GM12878 (cell line): ENCODE data around the gene CORO2B. TPM values are rescaled to one million over a fixed set of nuclear protein-coding genes. Genes with fewer than 3 reads are reported as not detected.

Source experiments
- ATAC-seq: fragments of 200-7000 bp; cut with Tn5 transposase; 3 replicates; pipeline ENCODE4 v1.9.1; 2020; ENCODE audit warnings: mild to moderate bottlenecking, moderate library complexity
- BruUV-seq: library from RNA; stranded (reverse); fragments of 400-500 nt; replicated peaks from 2 replicates; lab custom pipeline; 2021; lab: Mats Ljungman, UMichigan
- CTCF ChIA-PET: fragments of 300-600 bp; sonication (Branson Sonifier 250); formaldehyde crosslinking; extraction: SDS; loops from one replicate; lab custom pipeline; 2021; ENCODE audit warnings: inconsistent platforms; lab: Yijun Ruan, JAX
- POLR2A ChIA-PET: fragments of 350-600 bp; formaldehyde crosslinking; extraction: SDS; loops from one replicate; lab custom pipeline; 2021; ENCODE audit warnings: inconsistent platforms; lab: Charles Lee
- RAD21 ChIA-PET: fragments of 300-600 bp; sonication (Branson Sonifier 250); formaldehyde crosslinking; loops from one replicate; lab custom pipeline; 2023; ENCODE audit warnings: antibody characterized with exemption; ENCODE audit not compliant: unreplicated experiment; lab: Charles Lee
- SMC1A ChIA-PET: fragments of 300-600 bp; sonication (Branson Sonifier 250); formaldehyde crosslinking; loops from one replicate; lab custom pipeline; 2023; ENCODE audit not compliant: unreplicated experiment, uncharacterized antibody; lab: Charles Lee
- DNase-seq: peaks from one replicate; pipeline ENCODE4 v3.0.0-alpha.2; 2011; ENCODE audit warnings: low read depth, low spot score
- FAIRE-seq: peaks from 3 replicates; lab custom pipeline; 2011; peaks lifted over from hg19 to GRCh38; lab: Jason Lieb, UNC
- H2AFZ ChIP-seq: 2 replicates; pipeline ENCODE4 v1.6.0; 2011; ENCODE audit warnings: low read depth, low read length, control low read depth; ENCODE audit not compliant: control insufficient read depth
- H3K27ac ChIP-seq: 2 replicates; pipeline ENCODE4 v1.5.1; 2011; ENCODE audit warnings: control low read depth; ENCODE audit not compliant: control insufficient read depth, insufficient read depth
- H3K27me3 ChIP-seq, 2 experiments: replicated peaks in 1 of 2; 2 replicates each; pipeline versions ENCODE4 v1.6.0 to v1.6.1; 2011; ENCODE audit warnings: low read length in 1 of 2; ENCODE audit not compliant: control insufficient read depth in 2 of 2, insufficient read depth in 2 of 2
- H3K36me3 ChIP-seq, 2 experiments: 2 replicates each; pipeline ENCODE4 v1.5.1; 2011; ENCODE audit warnings: low read length in 1 of 2; ENCODE audit not compliant: control insufficient read depth in 2 of 2, insufficient read depth in 2 of 2
- H3K4me1 ChIP-seq: 2 replicates; pipeline ENCODE4 v1.6.1; 2011; ENCODE audit warnings: mild to moderate bottlenecking, low read length, moderate library complexity, mixed read lengths; ENCODE audit not compliant: control insufficient read depth, insufficient read depth
- H3K4me2 ChIP-seq: 2 replicates; pipeline ENCODE4 v1.6.0; 2011; ENCODE audit warnings: control low read depth; ENCODE audit not compliant: control insufficient read depth, insufficient read depth
- H3K4me3 ChIP-seq: fragments of 200-600 bp; sonication (generic); 2 replicates; pipeline ENCODE4 v1.5.1; 2016
- H3K79me2 ChIP-seq: 2 replicates; pipeline ENCODE4 v1.6.0; 2011; ENCODE audit warnings: low read length; ENCODE audit not compliant: control insufficient read depth, insufficient read depth
- H3K9ac ChIP-seq: 2 replicates; pipeline ENCODE4 v1.8.0; 2011; ENCODE audit warnings: low read length, control low read depth, mixed read lengths; ENCODE audit not compliant: control insufficient read depth, insufficient read depth
- H3K9me3 ChIP-seq: replicated peaks from 3 replicates; pipeline ENCODE4 v1.5.1; 2011; ENCODE audit warnings: mild to moderate bottlenecking, low read length; ENCODE audit not compliant: control insufficient read depth, insufficient read depth
- H4K20me1 ChIP-seq: 2 replicates; pipeline ENCODE4 v1.6.0; 2011; ENCODE audit not compliant: control insufficient read depth, insufficient read depth
- CBX3 ChIP-seq: fragments of 200-600 bp; sonication (generic); IDR thresholded peaks from 2 replicates; pipeline ENCODE4 v1.6.1; 2016; ENCODE audit warnings: low read depth, borderline replicate concordance
- CEBPZ ChIP-seq: fragments of 150-350 bp; IDR thresholded peaks from 2 replicates; pipeline ENCODE4 v1.6.1; 2016; ENCODE audit warnings: low read depth, low read length
- EP300 ChIP-seq, 2 experiments: fragments of 150-350 bp in 1 of 2; IDR thresholded peaks; 2 replicates each; pipeline ENCODE4 v1.6.1; 2011 to 2012; ENCODE audit warnings: low read depth in 2 of 2, low read length in 2 of 2, borderline replicate concordance in 1 of 2, improper control_type of control experiment in 1 of 2, inconsistent platforms in 1 of 2; ENCODE audit not compliant: control insufficient read depth in 1 of 2
- FOXK2 ChIP-seq: fragments of 450-650 bp; IDR thresholded peaks from 2 replicates; pipeline ENCODE4 v1.6.1; 2017; ENCODE audit warnings: mild to moderate bottlenecking, moderate library complexity
- HDAC6 ChIP-seq: fragments of 200-600 bp; sonication (generic); IDR thresholded peaks from one replicate; pipeline ENCODE4 v1.8.0; 2017; ENCODE audit warnings: antibody characterized with exemption; ENCODE audit not compliant: unreplicated experiment
- IRF4 ChIP-seq: IDR thresholded peaks from 2 replicates; pipeline ENCODE4 v1.6.1; 2011; ENCODE audit warnings: low read depth, low read length
- MTA2 ChIP-seq: fragments of 450-650 bp; IDR thresholded peaks from 2 replicates; pipeline ENCODE4 v1.6.1; 2016; ENCODE audit warnings: low read depth, mild to moderate bottlenecking, moderate library complexity
- NR2C1 ChIP-seq: fragments of 450-650 bp; IDR thresholded peaks from 2 replicates; pipeline ENCODE4 v1.6.1; 2017; ENCODE audit warnings: antibody characterized with exemption, mild to moderate bottlenecking, moderate library complexity
- USF1 ChIP-seq: IDR thresholded peaks from 2 replicates; pipeline ENCODE4 v1.6.1; 2011; ENCODE audit warnings: borderline replicate concordance, low read depth, mild to moderate bottlenecking, moderate library complexity, mixed read lengths, low read length; ENCODE audit not compliant: insufficient read depth; ENCODE audit errors: extremely low read length
- ZNF622 ChIP-seq: fragments of 450-650 bp; IDR thresholded peaks from 2 replicates; pipeline ENCODE4 v1.6.1; 2017; ENCODE audit warnings: mild to moderate bottlenecking, inconsistent platforms
- WGBS: methylation state at CpG from one replicate; pipeline ENCODE4 v1.1.6; 2016; ENCODE audit warnings: low lambda C conversion rate; ENCODE audit not compliant: insufficient replicate concordance, insufficient coverage; ENCODE audit errors: missing lambda C conversion rate; 5-methylcytosine and 5-hydroxymethylcytosine counted together
- in situ Hi-C: fragments of 300-500 bp; cut with MboI; formaldehyde crosslinking; loops from 9 replicates; pipeline ENCODE4 v1.14.3; 2018; ENCODE audit warnings: mixed read lengths
- intact Hi-C: fragments of 100-400 bp; cut with micrococcal nuclease; formaldehyde crosslinking; loops from one replicate; pipeline ENCODE4 v1.14.2; 2022; ENCODE audit not compliant: unreplicated experiment
- polyA plus RNA-seq, 11 experiments: library from polyadenylated mRNA; depleted of rRNA in 4 of 11; unstranded in 6 of 11; stranded (reverse) in 5 of 11; fragments of >200 nt; fragmentation: Nextera tagmentation in 4 of 11; fragmentation: Illumina TruSeq in 1 of 11; extraction: Ambion mirVana in 4 of 11; extraction: Trizol in 1 of 11; gene quantifications; 1 replicate in 1 of 11; 2 replicates in 10 of 11; pipeline versions ENCODE4 v1.2.1 to v1.2.3, GENCODE V29; 2011 to 2016; ENCODE audit warnings: inconsistent platforms in 2 of 11, missing spikeins in 2 of 11, low read depth in 1 of 11
- total RNA-seq, 4 experiments: library from RNA; depleted of rRNA in 3 of 4; stranded (reverse); fragments of >200 nt in 3 of 4; fragmentation: Illumina TruSeq in 1 of 4; extraction: Trizol in 1 of 4; gene quantifications; 2 replicates each; pipeline versions ENCODE4 v1.2.1 to v1.2.3, GENCODE V29; 2013 to 2021
- TF ChIP-seq, protein P1 (sequence below): IDR thresholded peaks from 2 replicates; pipeline ENCODE4 v1.6.1; 2011; ENCODE audit warnings: borderline replicate concordance, low read depth, mild to moderate bottlenecking, moderate library complexity, low read length; ENCODE audit not compliant: insufficient read depth, poor library complexity, severe bottlenecking
- TF ChIP-seq, protein P2 (sequence below): fragments of 150-350 bp; IDR thresholded peaks from 2 replicates; pipeline ENCODE4 v1.6.1; 2014; ENCODE audit warnings: mild to moderate bottlenecking, low read depth, low read length
- TF ChIP-seq, protein P3 (sequence below): fragments of 450-650 bp; IDR thresholded peaks from 2 replicates; pipeline ENCODE4 v1.6.1; 2017; ENCODE audit warnings: low read depth, mild to moderate bottlenecking, moderate library complexity

CORO2B gene
- total and polyA plus RNA-seq, 10 of the 15 experiments (the other 5 are each of a cell fraction or from before 2014, with no cell fraction given), result 0.05 to 0.73 (median 0.13) TPM; not detected in 4

GRCh38 chr15:68574046-68574445 lies 4.7 kb upstream of the CORO2B start:
- CTCF ChIA-PET, result no interaction called here
- intact Hi-C loops (no loop called here), in situ Hi-C loops (no loop called here)
- ATAC-seq, result no peak
- TF ChIP-seq MTA2 (no peak), IRF4 (no peak), HDAC6 (no peak), FOXK2 (no peak), CBX3 (no peak), USF1 (no peak), EP300 (IDR thresholded peaks at IDR 0.05; ENCODE audit: borderline replicate concordance in 1 of 2, control insufficient read depth in 1 of 2, low read depth in 2 of 2, low read length in 2 of 2) (no peak), NR2C1 (no peak), ZNF622 (no peak), CEBPZ (no peak)
- TF ChIP-seq, protein P1, sequence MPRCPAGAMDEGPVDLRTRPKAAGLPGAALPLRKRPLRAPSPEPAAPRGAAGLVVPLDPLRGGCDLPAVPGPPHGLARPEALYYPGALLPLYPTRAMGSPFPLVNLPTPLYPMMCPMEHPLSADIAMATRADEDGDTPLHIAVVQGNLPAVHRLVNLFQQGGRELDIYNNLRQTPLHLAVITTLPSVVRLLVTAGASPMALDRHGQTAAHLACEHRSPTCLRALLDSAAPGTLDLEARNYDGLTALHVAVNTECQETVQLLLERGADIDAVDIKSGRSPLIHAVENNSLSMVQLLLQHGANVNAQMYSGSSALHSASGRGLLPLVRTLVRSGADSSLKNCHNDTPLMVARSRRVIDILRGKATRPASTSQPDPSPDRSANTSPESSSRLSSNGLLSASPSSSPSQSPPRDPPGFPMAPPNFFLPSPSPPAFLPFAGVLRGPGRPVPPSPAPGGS, result no peak
- TF ChIP-seq, protein P2, sequence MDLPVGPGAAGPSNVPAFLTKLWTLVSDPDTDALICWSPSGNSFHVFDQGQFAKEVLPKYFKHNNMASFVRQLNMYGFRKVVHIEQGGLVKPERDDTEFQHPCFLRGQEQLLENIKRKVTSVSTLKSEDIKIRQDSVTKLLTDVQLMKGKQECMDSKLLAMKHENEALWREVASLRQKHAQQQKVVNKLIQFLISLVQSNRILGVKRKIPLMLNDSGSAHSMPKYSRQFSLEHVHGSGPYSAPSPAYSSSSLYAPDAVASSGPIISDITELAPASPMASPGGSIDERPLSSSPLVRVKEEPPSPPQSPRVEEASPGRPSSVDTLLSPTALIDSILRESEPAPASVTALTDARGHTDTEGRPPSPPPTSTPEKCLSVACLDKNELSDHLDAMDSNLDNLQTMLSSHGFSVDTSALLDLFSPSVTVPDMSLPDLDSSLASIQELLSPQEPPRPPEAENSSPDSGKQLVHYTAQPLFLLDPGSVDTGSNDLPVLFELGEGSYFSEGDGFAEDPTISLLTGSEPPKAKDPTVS, result no peak
- TF ChIP-seq, protein P3, sequence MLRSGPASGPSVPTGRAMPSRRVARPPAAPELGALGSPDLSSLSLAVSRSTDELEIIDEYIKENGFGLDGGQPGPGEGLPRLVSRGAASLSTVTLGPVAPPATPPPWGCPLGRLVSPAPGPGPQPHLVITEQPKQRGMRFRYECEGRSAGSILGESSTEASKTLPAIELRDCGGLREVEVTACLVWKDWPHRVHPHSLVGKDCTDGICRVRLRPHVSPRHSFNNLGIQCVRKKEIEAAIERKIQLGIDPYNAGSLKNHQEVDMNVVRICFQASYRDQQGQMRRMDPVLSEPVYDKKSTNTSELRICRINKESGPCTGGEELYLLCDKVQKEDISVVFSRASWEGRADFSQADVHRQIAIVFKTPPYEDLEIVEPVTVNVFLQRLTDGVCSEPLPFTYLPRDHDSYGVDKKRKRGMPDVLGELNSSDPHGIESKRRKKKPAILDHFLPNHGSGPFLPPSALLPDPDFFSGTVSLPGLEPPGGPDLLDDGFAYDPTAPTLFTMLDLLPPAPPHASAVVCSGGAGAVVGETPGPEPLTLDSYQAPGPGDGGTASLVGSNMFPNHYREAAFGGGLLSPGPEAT, result no peak
- H3K9ac ChIP-seq, result no peak overlapping the region
- SMC1A ChIA-PET, result no interaction called here
- H3K27ac ChIP-seq, result no peak overlapping the region
- no peaks in the 10 kb centered on the region for H3K36me3 ChIP-seq
- 11% methylated on average over 4 of the region's 4 CpGs for WGBS
- H3K79me2 ChIP-seq, result no peaks in the 10 kb centered on the region
- no peak for DNase-seq
- H3K9me3 ChIP-seq, result no peaks in the 10 kb centered on the region
- no peak for FAIRE-seq
- RAD21 ChIA-PET, result no interaction called here
- H3K4me2 ChIP-seq, result no peak overlapping the region
- POLR2A ChIA-PET, result no interaction called here
- H3K4me3 ChIP-seq, result no peak overlapping the region
- H2AFZ ChIP-seq, result no peak overlapping the region
- no peaks in the 10 kb centered on the region for H3K4me1 ChIP-seq
- peaks cover 12 to 26% of the 10 kb centered on the region in 2 experiments for H3K27me3 ChIP-seq
- H4K20me1 ChIP-seq, result no peaks in the 10 kb centered on the region
- BruUV-seq, result no TSS peak
